ENCODE data around the gene P2RX1.

P2RX1 gene

GRCh38 chr17:3915995-3916696 lies at the start of gene P2RX1:
P2RX1 (minus strand) TSS chr17:3916465; CDS start chr17:3916225, 240 bp downstream.
- DNase-seq (ENCODE audit: low read depth, low spot score) = no peak

- peak; percentile 85 for DNase-seq (ENCODE audit: low read depth, low spot score)
Observed at GRCh38 chr17:3965118-3965800, 49.0 kb upstream of the P2RX1 start.

- peak; percentile 36 for DNase-seq (ENCODE audit: low read depth, low spot score)
Observed at GRCh38 chr17:3964203-3965117, 48.2 kb upstream of the P2RX1 start, which contains the start of gene ATP2A3. ATP2A3 (minus strand) TSS chr17:3964437; CDS start chr17:3964291, 146 bp downstream.

GRCh38 chr17:3963237-3964201 lies 47.3 kb upstream of the P2RX1 start:
- DNase-seq (ENCODE audit: low read depth, low spot score) = no peak

GRCh38 chr17:3962965-3963236 lies 46.6 kb upstream of the P2RX1 start:
- DNase-seq (ENCODE audit: low read depth, low spot score) = no peak

GRCh38 chr17:3962217-3962964 lies 46.1 kb upstream of the P2RX1 start:
- no peak for DNase-seq (ENCODE audit: low read depth, low spot score)

- DNase-seq (ENCODE audit: low read depth, low spot score) = peak; percentile 33
Observed at GRCh38 chr17:3961564-3962047, 45.3 kb upstream of the P2RX1 start.

GRCh38 chr17:3960764-3961163 lies 44.5 kb upstream of the P2RX1 start:
- DNase-seq (ENCODE audit: low read depth, low spot score) = no peak

GRCh38 chr17:3959921-3960601 lies 43.8 kb upstream of the P2RX1 start:
- DNase-seq (ENCODE audit: low read depth, low spot score) = no peak

- DNase-seq (ENCODE audit: low read depth, low spot score) = peak; percentile 47
Observed at GRCh38 chr17:3959295-3959899, 43.1 kb upstream of the P2RX1 start.

- no peak for DNase-seq (ENCODE audit: low read depth, low spot score)
Observed at GRCh38 chr17:3957735-3958599, 41.7 kb upstream of the P2RX1 start.

- DNase-seq (ENCODE audit: low read depth, low spot score) = no peak
Observed at GRCh38 chr17:3956983-3957382, 40.7 kb upstream of the P2RX1 start.

GRCh38 chr17:3956327-3956957 lies 40.2 kb upstream of the P2RX1 start:
- no peak for DNase-seq (ENCODE audit: low read depth, low spot score)

GRCh38 chr17:3955673-3955988 lies 39.4 kb upstream of the P2RX1 start:
- DNase-seq (ENCODE audit: low read depth, low spot score) = no peak

GRCh38 chr17:3954976-3955672 lies 38.9 kb upstream of the P2RX1 start:
- no peak for DNase-seq (ENCODE audit: low read depth, low spot score)

GRCh38 chr17:3954086-3954485 lies 37.8 kb upstream of the P2RX1 start:
- DNase-seq (ENCODE audit: low read depth, low spot score) = no peak

GRCh38 chr17:3953542-3953941 lies 37.3 kb upstream of the P2RX1 start:
- no peak for DNase-seq (ENCODE audit: low read depth, low spot score)

All from ELF-1 (cell line).